ENCODE data around the gene USP24.

- TF ChIP-seq EZH2 (IDR thresholded peaks at IDR 0.05; ENCODE audit: borderline replicate concordance, low read depth, low read length, poor library complexity, severe bottlenecking) = no peak
- TF ChIP-seq CTCF (conservative IDR thresholded peaks at IDR 0.05; ENCODE audit: low read depth, low read length) = no peak
Observed at GRCh38 chr1:55074455-55074854, 140.7 kb downstream of the USP24 start.
